Calu3 (cell line): ENCODE data around the gene STAT6. TPM values are rescaled to one million over a fixed set of nuclear protein-coding genes. Genes with fewer than 3 reads are reported as not detected.

Source experiments
- BruUV-seq: library from RNA; stranded (reverse); fragments of 400-500 nt; replicated peaks from 2 replicates; lab custom pipeline; 2021; lab: Mats Ljungman, UMichigan
- CTCF ChIA-PET: fragments of 300-600 bp; sonication (Branson Sonifier 250); formaldehyde crosslinking; loops from one replicate; lab custom pipeline; 2022; ENCODE audit warnings: antibody characterized with exemption; lab: Charles Lee
- DNase-seq: peaks from one replicate; pipeline ENCODE4 v3.0.0; 2022
- H3K27ac Mint-ChIP-seq: one replicate; pipeline ENCODE4 v1.8.0; 2022; ENCODE audit warnings: mixed read lengths; ENCODE audit not compliant: unreplicated experiment
- H3K27me3 Mint-ChIP-seq: one replicate; pipeline ENCODE4 v1.8.0; 2022; ENCODE audit warnings: mixed read lengths; ENCODE audit not compliant: unreplicated experiment
- H3K36me3 Mint-ChIP-seq: one replicate; pipeline ENCODE4 v1.8.0; 2022; ENCODE audit warnings: mild to moderate bottlenecking, moderate library complexity, mixed read lengths; ENCODE audit not compliant: insufficient read depth, unreplicated experiment
- H3K4me1 Mint-ChIP-seq: one replicate; pipeline ENCODE4 v1.8.0; 2022; ENCODE audit warnings: mild to moderate bottlenecking, low read depth, mixed read lengths; ENCODE audit not compliant: unreplicated experiment
- H3K4me3 Mint-ChIP-seq: one replicate; pipeline ENCODE4 v1.8.0; 2022; ENCODE audit warnings: mild to moderate bottlenecking, low read depth, moderate library complexity, mixed read lengths; ENCODE audit not compliant: unreplicated experiment
- H3K9me3 Mint-ChIP-seq: one replicate; pipeline ENCODE4 v1.8.0; 2022; ENCODE audit warnings: low read depth, mixed read lengths; ENCODE audit not compliant: unreplicated experiment
- intact Hi-C: fragments of 100-400 bp; cut with micrococcal nuclease; formaldehyde crosslinking; loops from one replicate; pipeline ENCODE4 v1.10.0; 2022; ENCODE audit not compliant: unreplicated experiment
- total RNA-seq: library from RNA; stranded (reverse); gene quantifications from 2 replicates; pipeline ENCODE4 v1.2.3, GENCODE V29; 2022
- TF ChIP-seq, protein P1 (sequence below): fragments of 200-600 bp; IDR thresholded peaks from one replicate; pipeline ENCODE4 v1.8.0; 2022; ENCODE audit warnings: antibody characterized with exemption; ENCODE audit not compliant: unreplicated experiment

Gene STAT6
- total RNA-seq, 1 experiment from 2014 or later, result 213 TPM

GRCh38 chr12:57046086-57046791 lies 64.9 kb downstream of the STAT6 start:
- H3K9me3 Mint-ChIP-seq, result no peaks in the 10 kb centered on the region
- TF ChIP-seq, protein P1, sequence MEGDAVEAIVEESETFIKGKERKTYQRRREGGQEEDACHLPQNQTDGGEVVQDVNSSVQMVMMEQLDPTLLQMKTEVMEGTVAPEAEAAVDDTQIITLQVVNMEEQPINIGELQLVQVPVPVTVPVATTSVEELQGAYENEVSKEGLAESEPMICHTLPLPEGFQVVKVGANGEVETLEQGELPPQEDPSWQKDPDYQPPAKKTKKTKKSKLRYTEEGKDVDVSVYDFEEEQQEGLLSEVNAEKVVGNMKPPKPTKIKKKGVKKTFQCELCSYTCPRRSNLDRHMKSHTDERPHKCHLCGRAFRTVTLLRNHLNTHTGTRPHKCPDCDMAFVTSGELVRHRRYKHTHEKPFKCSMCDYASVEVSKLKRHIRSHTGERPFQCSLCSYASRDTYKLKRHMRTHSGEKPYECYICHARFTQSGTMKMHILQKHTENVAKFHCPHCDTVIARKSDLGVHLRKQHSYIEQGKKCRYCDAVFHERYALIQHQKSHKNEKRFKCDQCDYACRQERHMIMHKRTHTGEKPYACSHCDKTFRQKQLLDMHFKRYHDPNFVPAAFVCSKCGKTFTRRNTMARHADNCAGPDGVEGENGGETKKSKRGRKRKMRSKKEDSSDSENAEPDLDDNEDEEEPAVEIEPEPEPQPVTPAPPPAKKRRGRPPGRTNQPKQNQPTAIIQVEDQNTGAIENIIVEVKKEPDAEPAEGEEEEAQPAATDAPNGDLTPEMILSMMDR, result no peak
- CTCF ChIA-PET, result no interaction called here
- no peak overlapping the region for H3K27ac Mint-ChIP-seq
- no peak for DNase-seq
- BruUV-seq, result no TSS peak
- no peaks in the 10 kb centered on the region for H3K36me3 Mint-ChIP-seq
- H3K27me3 Mint-ChIP-seq, result peaks cover 65% of the 10 kb centered on the region
- peaks cover 16% of the 10 kb centered on the region for H3K4me1 Mint-ChIP-seq
- intact Hi-C loops, result no loop called here
- H3K4me3 Mint-ChIP-seq, result no peak overlapping the region

Other genes with a start within 250 kb of the STAT6 start
- gene SDR9C7, start 177.0 kb downstream of the STAT6 start, total RNA-seq, result not detected in 2 replicates
- gene RDH16, start 153.8 kb downstream of the STAT6 start, total RNA-seq, result 0.24 and 0.28 TPM in 2 replicates
- gene ZBTB39, start 104.8 kb downstream of the STAT6 start, total RNA-seq, result 10.8 and 11.0 TPM in 2 replicates
- not detected in 2 replicates for gene TAC3, start 94.8 kb downstream of the STAT6 start, total RNA-seq
- gene MYO1A, start 61.2 kb downstream of the STAT6 start, total RNA-seq, result 0.31 and 1.5 TPM in 2 replicates
- 60.4 and 63.2 TPM in 2 replicates for gene NEMP1, start 32.6 kb downstream of the STAT6 start, total RNA-seq
- gene NAB2, start 22.2 kb downstream of the STAT6 start, total RNA-seq, result 21.3 and 25.6 TPM in 2 replicates
- gene LRP1, start 17.1 kb upstream of the STAT6 start, total RNA-seq, result 12.4 and 16.6 TPM in 2 replicates
- not detected in 2 replicates for gene LRP1-AS, start 36.3 kb upstream of the STAT6 start, total RNA-seq
- 2.0 and 4.1 TPM in 2 replicates for gene NXPH4, start 105.4 kb upstream of the STAT6 start, total RNA-seq
- 203 and 243 TPM in 2 replicates for gene SHMT2, start 118.3 kb upstream of the STAT6 start, total RNA-seq
- gene STAC3, start 139.8 kb upstream of the STAT6 start, total RNA-seq, result 5.0 and 7.0 TPM in 2 replicates